HG02885 (cell line): Measurements from ENCODE around the gene DCAF10.
"Not testable (repeated sequence)": the region's sequence is repeated elsewhere in the genome, so short reads cannot be mapped to it uniquely, and the experiment has no call there.

Experiments used
- ATAC-seq: cut with Tn5 transposase; IDR thresholded peaks from one replicate; pipeline ENCODE4 v1.9.1; 2021; ENCODE audit warnings: mild to moderate bottlenecking; ENCODE audit not compliant: unreplicated experiment, poor library complexity

Gene DCAF10

GRCh38 chr9:37906312-37907239 is 106.0 kb downstream of the DCAF10 start:
- ATAC-seq: no peak

GRCh38 chr9:37908283-37908682 is 107.7 kb downstream of the DCAF10 start:
- ATAC-seq: no peak

GRCh38 chr9:37908698-37909186 is 108.1 kb downstream of the DCAF10 start:
- ATAC-seq: no peak

GRCh38 chr9:37909326-37909725 is 108.7 kb downstream of the DCAF10 start:
- no peak for ATAC-seq

GRCh38 chr9:37909836-37910235 is 109.2 kb downstream of the DCAF10 start:
- ATAC-seq: not testable (repeated sequence)

- no peak for ATAC-seq
Measured at GRCh38 chr9:37910271-37910670, 109.7 kb downstream of the DCAF10 start.

GRCh38 chr9:37911271-37911681 is 110.7 kb downstream of the DCAF10 start:
- no peak for ATAC-seq

- ATAC-seq: peak; percentile 78
Measured at GRCh38 chr9:37913480-37914153, 113.0 kb downstream of the DCAF10 start.

- ATAC-seq: no peak
Measured at GRCh38 chr9:37914154-37914551, 113.6 kb downstream of the DCAF10 start.

GRCh38 chr9:37914701-37915358 is 114.2 kb downstream of the DCAF10 start:
- no peak for ATAC-seq

GRCh38 chr9:37915911-37916470 is 115.4 kb downstream of the DCAF10 start:
- no peak for ATAC-seq

GRCh38 chr9:37916471-37917312 is 116.1 kb downstream of the DCAF10 start:
- ATAC-seq: no peak
